HG02623 (cell line): Measurements from ENCODE around the gene MDH2.
A peak's percentile ranks its signal among the peaks of the same experiment; 100 is the strongest.
"Not testable (repeated sequence)": the region's sequence is repeated elsewhere in the genome, so short reads cannot be mapped to it uniquely, and the experiment has no call there.

Experiments used
- ATAC-seq: cut with Tn5 transposase; IDR thresholded peaks from one replicate; pipeline ENCODE4 v1.9.1; 2021; ENCODE audit warnings: moderate library complexity; ENCODE audit not compliant: unreplicated experiment

The MDH2 gene

GRCh38 chr7:76047811-76048667 is at the start of gene MDH2, which contains the start of gene STYXL1:
Gene MDH2, plus strand, starts transcription at chr7:76048106. Its CDS starts 55 bp downstream, at chr7:76048161.
Gene STYXL1, minus strand, starts transcription at chr7:76048000. Its CDS starts 17,477 bp downstream, at chr7:76030523.
- peak; percentile 93 for ATAC-seq

DNA sequence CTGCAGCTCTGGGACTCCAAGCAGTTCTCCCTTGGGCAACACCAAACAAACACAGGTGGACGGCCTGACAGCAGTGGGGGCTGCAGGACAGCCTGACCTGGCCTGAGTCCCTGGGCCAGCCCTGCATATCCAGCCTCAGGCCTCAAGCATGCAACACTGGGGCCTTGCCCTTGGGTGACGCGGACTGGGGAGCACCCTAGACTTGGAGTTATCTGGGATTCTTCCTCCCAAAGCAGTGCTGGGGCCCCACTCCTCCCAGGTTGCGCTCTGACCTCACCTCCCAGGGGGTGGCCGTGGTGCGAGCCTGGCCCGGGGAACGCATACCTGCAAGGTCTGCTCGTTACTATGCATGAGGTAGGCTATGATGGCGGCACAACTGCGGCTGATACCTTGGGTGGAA is 47.3 kb upstream of the MDH2 start:
- no peak for ATAC-seq

GRCh38 chr7:76002139-76002538 is 45.8 kb upstream of the MDH2 start:
- no peak for ATAC-seq

DNA sequence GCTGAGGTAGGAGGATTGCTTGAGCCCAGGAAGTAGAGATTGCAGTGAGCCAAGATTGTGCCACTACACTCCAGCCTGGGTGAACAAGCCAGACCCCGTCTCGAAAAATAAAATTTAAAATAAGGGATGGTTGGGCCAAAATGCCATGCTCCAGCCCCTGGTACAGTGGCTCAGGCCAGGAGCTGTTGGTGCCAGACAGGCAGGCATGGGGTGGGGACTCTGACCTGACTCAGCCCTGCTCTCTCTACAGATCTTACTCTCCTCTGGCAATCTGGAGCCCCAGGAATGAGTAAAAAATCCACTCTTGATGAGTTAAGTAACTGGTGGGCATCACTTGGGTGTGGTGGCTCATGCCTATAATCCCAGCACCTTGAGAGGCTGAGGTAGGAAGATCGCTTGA is 45.1 kb upstream of the MDH2 start:
- ATAC-seq = no peak

GRCh38 chr7:76003351-76003750 is 44.6 kb upstream of the MDH2 start:
- no peak for ATAC-seq

DNA sequence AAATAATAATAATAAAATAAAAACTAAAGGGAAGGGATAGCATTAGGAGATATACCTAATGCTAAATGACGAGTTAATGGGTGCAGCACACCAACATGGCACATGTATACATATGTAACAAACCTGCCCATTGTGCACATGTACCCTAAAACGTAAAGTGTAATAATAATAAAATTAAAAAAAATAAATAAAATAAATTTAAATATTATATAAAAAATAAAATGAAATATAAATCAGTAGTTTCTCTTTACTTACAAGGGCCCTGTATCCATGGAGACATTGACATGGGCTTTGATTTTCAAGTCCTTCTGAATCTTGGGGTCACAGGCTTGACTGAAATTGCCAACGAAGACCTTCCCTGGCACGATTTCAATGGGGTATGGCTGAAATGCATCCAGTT is 42.9 kb upstream of the MDH2 start:
- not testable (repeated sequence) for ATAC-seq

DNA sequence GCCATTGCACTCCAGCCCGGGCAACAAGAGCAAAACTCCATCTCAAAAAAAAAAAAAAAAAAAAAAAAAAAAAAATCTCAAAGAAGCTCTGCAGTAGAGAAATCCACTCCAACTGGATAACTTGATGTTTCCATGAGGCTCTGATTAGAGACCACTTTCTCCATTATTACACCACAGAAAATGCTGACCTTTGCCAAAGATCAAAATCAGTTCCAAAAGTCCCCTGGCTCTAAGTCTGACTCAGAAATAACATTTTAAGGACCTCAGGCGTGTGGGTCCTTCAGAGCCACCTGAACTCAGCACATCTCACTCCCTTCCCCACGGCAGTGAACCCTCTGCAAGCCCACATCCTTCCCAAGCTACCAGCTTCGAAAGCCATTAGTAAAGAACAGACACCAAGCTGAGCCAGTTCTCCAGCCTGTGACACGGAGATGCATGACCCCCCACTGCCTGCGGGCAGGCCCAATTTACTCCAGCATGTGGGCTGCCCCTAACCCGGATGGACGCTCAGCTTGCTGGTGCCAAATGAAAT is 39.7 kb upstream of the MDH2 start:
- no peak for ATAC-seq

DNA sequence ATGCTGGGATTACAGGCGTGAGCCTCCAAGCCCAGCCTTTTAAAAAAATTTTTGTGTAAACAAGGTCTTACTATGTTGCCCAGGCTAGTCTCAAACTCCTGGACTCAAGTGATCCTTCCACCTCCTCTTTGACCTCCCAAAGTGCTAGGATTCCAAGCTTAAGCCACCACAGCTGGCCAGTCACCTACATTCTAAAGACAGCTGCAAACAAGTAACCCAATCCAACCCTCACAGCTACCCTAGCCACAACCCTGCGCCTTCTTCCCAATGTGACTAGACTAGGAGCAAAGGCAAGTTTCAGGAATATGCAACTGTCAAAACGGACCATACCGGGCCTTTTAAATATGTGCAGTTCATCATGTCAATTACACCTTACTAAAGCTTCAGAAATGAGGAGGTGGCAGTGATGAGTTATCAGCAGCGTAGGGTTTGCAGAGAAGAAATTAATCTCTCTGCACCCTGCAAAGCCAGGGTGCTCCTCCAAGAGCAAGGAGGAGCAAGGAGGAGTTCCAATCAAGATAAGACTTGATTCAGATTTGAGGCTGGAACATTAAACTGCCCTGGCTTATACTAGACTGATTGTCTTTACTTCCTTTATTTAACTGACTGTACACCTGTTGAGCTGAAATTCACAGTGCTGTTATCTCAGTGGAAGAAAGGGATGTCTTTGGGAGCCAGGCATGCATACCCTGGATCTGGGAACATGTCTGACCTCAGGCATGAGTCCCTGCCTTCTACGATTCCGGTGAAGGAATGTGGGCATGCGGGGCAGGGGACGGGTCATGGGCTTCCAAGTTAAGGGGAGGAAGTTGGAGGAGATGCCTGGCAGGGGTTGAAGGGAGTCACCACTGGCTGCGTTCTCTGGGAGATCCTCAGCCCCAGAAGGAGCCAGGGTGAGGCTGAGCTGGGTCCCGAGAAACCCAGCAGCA is 38.0 kb upstream of the MDH2 start:
- no peak for ATAC-seq

DNA sequence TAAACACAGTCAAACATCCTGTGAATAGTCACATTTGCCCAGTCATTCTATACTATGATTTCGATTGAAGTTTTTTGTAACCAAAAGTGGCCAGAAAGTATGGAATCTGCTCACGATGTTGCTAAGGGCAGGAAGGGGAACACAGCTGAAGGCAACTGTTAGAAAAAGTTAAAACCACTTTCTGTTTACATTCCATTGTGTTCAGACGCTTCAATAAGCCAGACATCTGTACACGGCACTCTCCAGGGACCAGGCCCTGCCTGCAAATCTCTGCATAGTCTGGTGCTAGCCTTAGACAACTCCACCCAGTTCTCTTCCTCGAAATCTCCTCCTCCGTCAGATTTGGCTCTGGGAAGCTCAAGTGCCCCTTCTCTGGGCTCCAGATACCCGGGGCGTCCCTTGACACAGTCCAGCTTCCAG is 36.5 kb upstream of the MDH2 start:
- no peak for ATAC-seq

DNA sequence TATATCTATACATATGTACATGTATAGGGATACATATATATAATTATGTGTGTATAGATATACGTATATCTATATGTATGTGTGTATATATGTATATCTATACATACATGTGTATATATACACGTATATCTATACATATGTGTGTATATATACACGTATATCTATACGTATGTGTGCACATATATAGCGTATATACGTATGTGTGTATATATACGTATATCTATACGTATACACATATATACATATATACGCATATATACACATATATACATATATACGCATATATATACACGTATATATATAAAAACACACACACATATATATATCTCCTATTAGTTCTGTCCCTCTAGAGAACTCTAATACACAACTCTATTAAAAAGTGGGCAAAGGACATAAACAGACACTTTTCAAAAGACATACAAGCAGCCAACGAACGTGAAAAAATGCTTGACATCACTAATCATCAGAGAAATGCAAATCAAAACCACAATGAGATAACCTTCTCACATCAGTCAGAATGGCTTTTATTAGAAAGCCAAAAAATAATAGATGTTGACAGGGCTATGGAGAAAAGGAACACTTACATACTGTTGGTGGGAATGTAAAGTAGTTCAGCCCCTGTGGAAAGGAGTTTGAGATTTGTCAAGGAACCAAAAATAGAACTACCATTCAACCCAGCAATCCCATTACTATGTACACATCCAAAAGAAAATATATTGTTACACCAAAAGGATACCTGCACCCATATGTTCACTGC is 31.5 kb upstream of the MDH2 start:
- ATAC-seq = no peak

GRCh38 chr7:76018520-76018919 is 29.4 kb upstream of the MDH2 start:
- ATAC-seq = not testable (repeated sequence)

GRCh38 chr7:76020031-76020714 is 27.7 kb upstream of the MDH2 start:
- no peak for ATAC-seq

GRCh38 chr7:76022026-76022780 is 25.7 kb upstream of the MDH2 start:
- ATAC-seq = no peak

- no peak for ATAC-seq
These were observed 24.9 kb upstream of the MDH2 start for GRCh38 chr7:76023002-76023401.

DNA sequence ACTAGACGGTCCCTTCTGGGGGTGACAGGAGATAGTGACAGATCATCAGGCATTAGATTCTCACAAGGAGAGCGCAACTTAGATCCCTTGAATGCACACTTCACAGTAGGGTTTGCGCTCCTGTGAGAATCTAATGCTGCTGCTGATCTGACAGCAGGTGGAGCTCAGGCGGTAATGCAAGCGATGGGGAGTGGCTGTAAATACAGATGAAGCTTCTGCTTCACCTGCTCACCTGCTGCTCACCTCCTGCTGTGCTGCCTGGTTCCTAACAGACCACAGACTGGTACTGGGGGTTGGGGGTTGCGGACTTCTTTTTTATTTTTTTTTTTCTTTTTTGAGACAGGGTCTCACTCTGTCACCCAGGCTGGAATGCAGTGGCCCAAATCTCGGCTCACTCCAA is 18.2 kb upstream of the MDH2 start:
- ATAC-seq = not testable (repeated sequence)

GRCh38 chr7:76031964-76032363 is 15.9 kb upstream of the MDH2 start:
- ATAC-seq = no peak

GRCh38 chr7:76037310-76037709 is 10.6 kb upstream of the MDH2 start:
- ATAC-seq = no peak

GRCh38 chr7:76040126-76040525 is 7.8 kb upstream of the MDH2 start:
- no peak for ATAC-seq

GRCh38 chr7:76044375-76044865 is 3.5 kb upstream of the MDH2 start:
- no peak for ATAC-seq
